Measurements from ENCODE around the gene PROCR.

The PROCR gene

DNA sequence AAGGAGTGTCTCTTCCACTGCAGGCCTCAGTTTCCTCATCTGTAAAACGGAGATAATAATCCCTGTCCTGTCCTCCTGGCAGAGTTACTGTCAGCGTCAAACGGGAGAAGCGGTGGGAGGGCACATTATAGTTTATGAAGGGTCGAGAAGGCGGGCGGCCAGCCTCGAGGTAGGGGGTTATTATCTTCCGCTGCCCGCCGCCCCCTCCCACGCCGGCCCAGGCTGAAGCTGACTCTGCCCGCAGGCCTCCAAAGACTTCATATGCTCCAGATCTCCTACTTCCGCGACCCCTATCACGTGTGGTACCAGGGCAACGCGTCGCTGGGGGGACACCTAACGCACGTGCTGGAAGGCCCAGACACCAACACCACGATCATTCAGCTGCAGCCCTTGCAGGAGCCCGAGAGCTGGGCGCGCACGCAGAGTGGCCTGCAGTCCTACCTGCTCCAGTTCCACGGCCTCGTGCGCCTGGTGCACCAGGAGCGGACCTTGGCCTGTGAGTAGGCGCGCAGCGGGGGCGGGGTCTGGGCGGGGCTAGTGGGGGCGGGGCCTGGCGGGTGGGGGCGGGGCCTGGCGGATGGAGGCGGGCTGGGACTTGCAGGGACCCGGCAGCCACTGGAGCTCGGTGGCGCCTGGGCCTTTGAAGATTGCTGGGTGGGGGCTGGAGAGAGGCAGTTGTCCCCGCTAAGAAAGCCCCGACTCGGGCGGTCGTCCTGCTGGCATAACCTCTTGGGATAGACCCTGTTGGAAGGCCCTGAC, 2.8 kb downstream of the PROCR start:
- TF ChIP-seq, protein P1, sequence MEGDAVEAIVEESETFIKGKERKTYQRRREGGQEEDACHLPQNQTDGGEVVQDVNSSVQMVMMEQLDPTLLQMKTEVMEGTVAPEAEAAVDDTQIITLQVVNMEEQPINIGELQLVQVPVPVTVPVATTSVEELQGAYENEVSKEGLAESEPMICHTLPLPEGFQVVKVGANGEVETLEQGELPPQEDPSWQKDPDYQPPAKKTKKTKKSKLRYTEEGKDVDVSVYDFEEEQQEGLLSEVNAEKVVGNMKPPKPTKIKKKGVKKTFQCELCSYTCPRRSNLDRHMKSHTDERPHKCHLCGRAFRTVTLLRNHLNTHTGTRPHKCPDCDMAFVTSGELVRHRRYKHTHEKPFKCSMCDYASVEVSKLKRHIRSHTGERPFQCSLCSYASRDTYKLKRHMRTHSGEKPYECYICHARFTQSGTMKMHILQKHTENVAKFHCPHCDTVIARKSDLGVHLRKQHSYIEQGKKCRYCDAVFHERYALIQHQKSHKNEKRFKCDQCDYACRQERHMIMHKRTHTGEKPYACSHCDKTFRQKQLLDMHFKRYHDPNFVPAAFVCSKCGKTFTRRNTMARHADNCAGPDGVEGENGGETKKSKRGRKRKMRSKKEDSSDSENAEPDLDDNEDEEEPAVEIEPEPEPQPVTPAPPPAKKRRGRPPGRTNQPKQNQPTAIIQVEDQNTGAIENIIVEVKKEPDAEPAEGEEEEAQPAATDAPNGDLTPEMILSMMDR (IDR thresholded peaks at IDR 0.05; ENCODE audit: insufficient read depth, low read length), result no peak
- TF ChIP-seq POLR2AphosphoS5 (IDR thresholded peaks at IDR 0.05; ENCODE audit: low read depth) (no peak), GABPA (IDR thresholded peaks at IDR 0.05; ENCODE audit: low read depth) (no peak), REST (IDR thresholded peaks at IDR 0.05; ENCODE audit: insufficient replicate concordance, low read depth) (no peak), SPI1 (IDR thresholded peaks at IDR 0.05; ENCODE audit: borderline replicate concordance, low read depth) (no peak)
- H3K27ac ChIP-seq (replicated peaks), result no peak overlapping the region
- H3K27me3 ChIP-seq (ENCODE audit: insufficient read depth, poor library complexity, severe bottlenecking), result no peaks in the 10 kb centered on the region
- no peak for DNase-seq (ENCODE audit: low read depth in 1 of 2, low spot score in 1 of 2)
- H3K4me3 ChIP-seq (replicated peaks; ENCODE audit: insufficient read depth, low read length), result no peak overlapping the region

GRCh38 chr20:35176132-35176531, 4.3 kb downstream of the PROCR start:
- no peak for DNase-seq (ENCODE audit: low read depth in 1 of 2, low spot score in 1 of 2)
- TF ChIP-seq GABPA (IDR thresholded peaks at IDR 0.05; ENCODE audit: low read depth) (no peak), POLR2AphosphoS5 (IDR thresholded peaks at IDR 0.05; ENCODE audit: low read depth) (no peak), REST (IDR thresholded peaks at IDR 0.05; ENCODE audit: insufficient replicate concordance, low read depth) (no peak), SPI1 (IDR thresholded peaks at IDR 0.05; ENCODE audit: borderline replicate concordance, low read depth) (no peak)
- TF ChIP-seq, protein P1 (IDR thresholded peaks at IDR 0.05; ENCODE audit: insufficient read depth, low read length), result no peak
- no peaks in the 10 kb centered on the region for H3K27me3 ChIP-seq (ENCODE audit: insufficient read depth, poor library complexity, severe bottlenecking)
- H3K27ac ChIP-seq (replicated peaks), result no peak overlapping the region
- no peak overlapping the region for H3K4me3 ChIP-seq (replicated peaks; ENCODE audit: insufficient read depth, low read length)

GRCh38 chr20:35179292-35180212, 7.7 kb downstream of the PROCR start:
- H3K4me3 ChIP-seq (replicated peaks; ENCODE audit: insufficient read depth, low read length), result no peak overlapping the region
- TF ChIP-seq POLR2AphosphoS5 (IDR thresholded peaks at IDR 0.05; ENCODE audit: low read depth) (no peak), GABPA (IDR thresholded peaks at IDR 0.05; ENCODE audit: low read depth) (no peak), REST (IDR thresholded peaks at IDR 0.05; ENCODE audit: insufficient replicate concordance, low read depth) (no peak), SPI1 (IDR thresholded peaks at IDR 0.05; ENCODE audit: borderline replicate concordance, low read depth) (no peak)
- TF ChIP-seq, protein P1 (IDR thresholded peaks at IDR 0.05; ENCODE audit: insufficient read depth, low read length), result no peak
- DNase-seq (ENCODE audit: low read depth in 1 of 2, low spot score in 1 of 2), result no peak
- H3K27me3 ChIP-seq (ENCODE audit: insufficient read depth, poor library complexity, severe bottlenecking), result no peaks in the 10 kb centered on the region
- H3K27ac ChIP-seq (replicated peaks), result no peak overlapping the region

Data from HL-60 (cell line).